PC-3 (cell line): ENCODE results near the gene FLRT1. TPM values are rescaled to one million over a fixed set of nuclear protein-coding genes. Genes with fewer than 3 reads are reported as not detected.

Source experiments
- ATAC-seq: fragments of 200-7000 bp; cut with Tn5 transposase; 2 replicates; pipeline ENCODE4 v1.9.1; 2020; ENCODE audit warnings: mild to moderate bottlenecking, moderate library complexity
- BruUV-seq: library from RNA; stranded (reverse); fragments of 400-500 nt; replicated peaks from 2 replicates; lab custom pipeline; 2021; lab: Mats Ljungman, UMichigan
- CTCF ChIA-PET: fragments of 300-600 bp; sonication (Branson Sonifier 250); formaldehyde crosslinking; loops from one replicate; lab custom pipeline; 2022; ENCODE audit warnings: antibody characterized with exemption; lab: Charles Lee
- POLR2A ChIA-PET: fragments of 300-600 bp; sonication (Branson Sonifier 250); formaldehyde crosslinking; loops from one replicate; lab custom pipeline; 2022; ENCODE audit warnings: antibody characterized with exemption; ENCODE audit not compliant: unreplicated experiment; lab: Charles Lee
- DNase-seq: peaks from one replicate; pipeline ENCODE4 v3.0.0-alpha.2; 2015
- H2AFZ ChIP-seq: fragments of 300-600 bp; sonication (generic); 2 replicates; pipeline ENCODE4 v1.6.0; 2016; ENCODE audit warnings: antibody characterized with exemption, low read length
- H3F3A ChIP-seq: fragments of 300-600 bp; sonication (generic); one replicate; pipeline ENCODE4 v1.6.0; 2017; ENCODE audit warnings: antibody characterized with exemption, low read length, control low read depth, mild to moderate bottlenecking; ENCODE audit not compliant: unreplicated experiment
- H3K27ac ChIP-seq: fragments of 300-600 bp; sonication (generic); 2 replicates; pipeline ENCODE4 v1.5.1; 2016; ENCODE audit warnings: mild to moderate bottlenecking, low read length
- H3K27me3 ChIP-seq: fragments of 300-600 bp; sonication (generic); 2 replicates; pipeline ENCODE4 v1.6.1; 2016; ENCODE audit warnings: low read length, mixed read lengths
- H3K36me3 ChIP-seq: fragments of 300-600 bp; sonication (generic); 2 replicates; pipeline ENCODE4 v1.6.1; 2016; ENCODE audit warnings: low read depth, mixed run types, low read length, mixed read lengths
- H3K4me1 ChIP-seq: fragments of 300-600 bp; sonication (generic); 2 replicates; pipeline ENCODE4 v1.5.1; 2016; ENCODE audit warnings: low read length; ENCODE audit not compliant: insufficient read depth
- H3K4me2 ChIP-seq: fragments of 300-600 bp; sonication (generic); 2 replicates; pipeline ENCODE4 v1.6.0; 2016; ENCODE audit warnings: low read length
- H3K4me3 ChIP-seq: fragments of 300-600 bp; sonication (generic); 2 replicates; pipeline ENCODE4 v1.5.1; 2016; ENCODE audit warnings: mild to moderate bottlenecking, low read length, mixed read lengths
- H3K79me2 ChIP-seq: fragments of 300-600 bp; sonication (generic); 2 replicates; pipeline ENCODE4 v1.6.1; 2017; ENCODE audit warnings: low read length, mixed read lengths
- H3K9ac ChIP-seq: fragments of 300-600 bp; sonication (generic); 2 replicates; pipeline ENCODE4 v1.6.0; 2016; ENCODE audit warnings: mild to moderate bottlenecking, low read length
- H3K9me2 ChIP-seq: fragments of 300-600 bp; sonication (generic); replicated peaks from 2 replicates; pipeline ENCODE4 v1.6.1; 2016; ENCODE audit warnings: mixed run types, low read length, mixed read lengths
- H3K9me3 ChIP-seq: fragments of 300-600 bp; sonication (generic); 2 replicates; pipeline ENCODE4 v1.6.1; 2016; ENCODE audit warnings: low read length, mixed read lengths
- H4K20me1 ChIP-seq: fragments of 300-600 bp; sonication (generic); 2 replicates; pipeline ENCODE4 v1.6.1; 2016; ENCODE audit warnings: low read length, mixed read lengths
- CTCF ChIP-seq: fragments of 300-600 bp; sonication (generic); conservative IDR thresholded peaks from 2 replicates; pipeline ENCODE4 v1.5.1; 2017; ENCODE audit warnings: antibody characterized with exemption, low read depth, mild to moderate bottlenecking, low read length
- EZH2 ChIP-seq: fragments of 300-600 bp; sonication (generic); IDR thresholded peaks from one replicate; pipeline ENCODE4 v1.6.1; 2017; ENCODE audit warnings: antibody characterized with exemption, mild to moderate bottlenecking, low read length; ENCODE audit not compliant: unreplicated experiment
- EZH2phosphoT487 ChIP-seq: fragments of 300-600 bp; sonication (generic); IDR thresholded peaks from 2 replicates; pipeline ENCODE4 v1.6.1; 2018; ENCODE audit warnings: mild to moderate bottlenecking, antibody characterized with exemption, low read length, borderline replicate concordance
- intact Hi-C: fragments of 100-400 bp; cut with micrococcal nuclease; formaldehyde crosslinking; loops from 2 replicates; pipeline ENCODE4 v1.9.0; 2023
- total RNA-seq: library from RNA; depleted of rRNA; stranded (reverse); fragments of >200 nt; gene quantifications from 2 replicates; pipeline ENCODE4 v1.2.3, GENCODE V29; 2014

The FLRT1 gene
- total RNA-seq, 1 experiment from 2014 or later, result not detected

DNA sequence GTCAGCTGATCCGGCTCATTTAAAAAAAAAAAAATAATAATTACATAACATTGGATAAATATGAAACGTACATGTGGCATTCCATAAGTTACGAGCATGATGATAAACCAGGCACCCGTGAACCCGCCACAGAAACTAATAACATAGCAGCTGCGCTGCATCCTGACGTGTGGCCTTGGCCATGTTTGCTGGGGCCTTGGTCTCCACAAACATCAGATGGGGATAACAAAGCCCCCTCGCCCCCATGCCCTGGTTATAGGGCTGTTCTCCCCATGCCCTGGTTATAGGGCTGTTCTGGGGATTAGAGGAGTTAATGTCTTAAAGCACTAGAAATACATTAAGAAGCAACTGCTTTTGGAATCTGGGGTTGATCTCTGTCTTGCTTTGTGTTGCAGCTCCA is 36.7 kb downstream of the FLRT1 start:
- POLR2A ChIA-PET, result no interaction called here
- CTCF ChIA-PET, result no interaction called here
- no peak for ATAC-seq
- TF ChIP-seq CTCF (no peak), EZH2 (no peak), EZH2phosphoT487 (no peak)
- H3K36me3 ChIP-seq, result no peaks in the 10 kb centered on the region
- intact Hi-C loops, result no loop called here
- H3K4me1 ChIP-seq, result no peaks in the 10 kb centered on the region
- no peaks in the 10 kb centered on the region for H3K9me3 ChIP-seq
- H3K4me2 ChIP-seq, result no peak overlapping the region
- no peaks in the 10 kb centered on the region for H3F3A ChIP-seq
- no peak for DNase-seq
- H3K9ac ChIP-seq, result no peak overlapping the region
- H2AFZ ChIP-seq, result no peak overlapping the region
- BruUV-seq, result no TSS peak
- no peaks in the 10 kb centered on the region for H3K79me2 ChIP-seq
- H3K4me3 ChIP-seq, result no peak overlapping the region
- H3K27me3 ChIP-seq, result no peaks in the 10 kb centered on the region
- no peak overlapping the region for H3K27ac ChIP-seq
- H3K9me2 ChIP-seq, result no peaks in the 10 kb centered on the region
- H4K20me1 ChIP-seq, result 0 out of 2 replicates have a peak, but pooled peaks cover 3% of the 10 kb centered on the region

- no peaks in the 10 kb centered on the region for H3K4me1 ChIP-seq
- H3K9me3 ChIP-seq, result no peaks in the 10 kb centered on the region
- no peaks in the 10 kb centered on the region for H3K36me3 ChIP-seq
- no peaks in the 10 kb centered on the region for H3F3A ChIP-seq
- CTCF ChIA-PET, result no interaction called here
- POLR2A ChIA-PET, result no interaction called here
- no peaks in the 10 kb centered on the region for H3K9me2 ChIP-seq
- H3K79me2 ChIP-seq, result no peaks in the 10 kb centered on the region
- no peak overlapping the region for H3K9ac ChIP-seq
- no peak overlapping the region for H3K4me2 ChIP-seq
- no peak overlapping the region for H3K27ac ChIP-seq
- ATAC-seq (no peak), DNase-seq (no peak)
- H3K27me3 ChIP-seq, result no peaks in the 10 kb centered on the region
- H3K4me3 ChIP-seq, result no peak overlapping the region
- H4K20me1 ChIP-seq, result 0 out of 2 replicates have a peak, but pooled peaks cover 3% of the 10 kb centered on the region
- TF ChIP-seq CTCF (no peak), EZH2 (no peak), EZH2phosphoT487 (no peak)
- intact Hi-C loops, result no loop called here
- no peak overlapping the region for H2AFZ ChIP-seq
- BruUV-seq, result no TSS peak
Measured at GRCh38 chr11:64072871-64073270, 37.1 kb downstream of the FLRT1 start.

DNA sequence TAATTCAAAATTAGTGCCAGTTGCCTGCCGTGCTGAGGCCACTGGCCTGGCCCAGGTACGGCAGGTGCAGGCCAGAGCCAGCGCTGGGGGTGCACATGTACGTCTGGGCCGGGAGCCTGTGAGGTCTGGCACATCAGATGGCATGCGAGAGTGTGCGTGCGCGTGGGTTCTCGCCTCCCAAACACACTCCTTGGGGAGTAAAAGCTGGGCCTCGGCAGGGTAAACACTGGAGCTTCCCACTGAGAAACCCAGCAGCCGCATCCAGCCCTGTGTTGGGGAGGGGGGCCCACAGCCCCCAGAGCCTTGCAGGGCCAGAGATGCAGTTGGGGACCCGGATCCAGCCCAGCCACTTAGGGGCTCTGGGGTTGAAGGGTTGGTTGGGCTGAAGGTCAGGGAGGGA is 37.8 kb downstream of the FLRT1 start:
- Histone ChIP-seq H4K20me1 (0 out of 2 replicates have a peak, but pooled peaks cover 3% of the 10 kb centered on the region), H3K36me3 (no peaks in the 10 kb centered on the region), H3K27ac (no peak overlapping the region), H3K9ac (no peak overlapping the region), H3K4me2 (no peak overlapping the region), H3K9me2 (no peaks in the 10 kb centered on the region), H3K79me2 (no peaks in the 10 kb centered on the region), H3K4me3 (no peak overlapping the region), H3F3A (no peaks in the 10 kb centered on the region), H3K9me3 (no peaks in the 10 kb centered on the region), H2AFZ (no peak overlapping the region), H3K27me3 (no peaks in the 10 kb centered on the region), H3K4me1 (no peaks in the 10 kb centered on the region)
- DNase-seq, result no peak
- no TSS peak for BruUV-seq
- ChIA-PET POLR2A (no interaction called here), CTCF (no interaction called here)
- intact Hi-C loops, result no loop called here
- no peak for ATAC-seq
- TF ChIP-seq CTCF (no peak), EZH2 (no peak), EZH2phosphoT487 (no peak)
